HG02763 (cell line): ENCODE results near the gene SLC29A1.

Experiments used
- ATAC-seq: cut with Tn5 transposase; IDR thresholded peaks from one replicate; pipeline ENCODE4 v1.9.1; 2021; ENCODE audit warnings: mild to moderate bottlenecking, moderate library complexity; ENCODE audit not compliant: unreplicated experiment

The SLC29A1 gene

GRCh38 chr6:44251576-44252524, 28.5 kb downstream of the SLC29A1 start:
- ATAC-seq = no peak

- ATAC-seq = no peak
These were observed 30.1 kb downstream of the SLC29A1 start for GRCh38 chr6:44253307-44254101.

DNA sequence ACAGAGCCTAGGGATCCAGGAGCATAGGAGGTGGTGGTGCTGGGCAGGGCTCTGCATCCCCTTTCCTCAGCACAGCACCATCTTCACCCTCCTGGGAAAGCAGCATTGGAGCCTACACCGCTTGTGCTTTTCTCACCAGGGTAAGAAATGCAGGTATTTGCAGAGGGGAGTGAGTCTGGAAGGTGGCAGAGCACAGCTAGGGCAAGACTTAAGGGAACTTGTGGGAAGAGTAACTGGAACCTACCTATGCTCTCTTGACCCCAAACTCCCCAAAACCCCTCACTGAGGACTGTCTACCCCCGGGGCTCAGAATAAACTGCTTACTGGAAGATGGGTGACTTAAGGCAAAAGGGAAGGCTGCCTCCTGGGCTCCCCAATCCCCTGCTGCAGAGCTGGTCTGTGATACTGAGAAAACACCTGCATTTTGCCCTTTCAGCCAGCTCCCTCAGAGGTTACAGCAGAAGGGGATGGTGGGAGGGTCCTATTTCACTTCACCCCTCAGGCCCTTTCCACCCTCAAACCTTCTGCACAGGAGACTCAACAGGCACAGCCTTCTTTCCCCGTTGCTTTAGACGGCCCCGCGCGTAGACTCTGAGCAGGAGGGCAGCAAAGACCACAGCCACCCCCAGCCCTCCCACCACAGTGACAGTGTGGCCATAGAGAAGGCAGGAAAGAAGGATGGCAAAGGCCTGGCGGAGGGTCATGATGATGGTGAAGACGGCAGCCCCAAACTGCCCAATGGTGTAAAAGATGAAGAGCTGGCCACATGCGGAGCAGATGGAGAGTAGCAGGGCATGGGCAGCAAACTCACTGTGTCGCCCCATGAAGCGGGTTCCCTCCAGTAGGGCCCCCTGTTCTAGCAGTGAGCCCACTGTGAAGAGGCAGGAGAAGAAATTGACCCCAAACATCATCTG, 31.1 kb downstream of the SLC29A1 start:
- no peak for ATAC-seq

- ATAC-seq = no peak
These were observed 31.9 kb downstream of the SLC29A1 start for GRCh38 chr6:44255105-44255808.

GRCh38 chr6:44255871-44256774, 32.7 kb downstream of the SLC29A1 start:
- ATAC-seq = no peak

GRCh38 chr6:44256775-44257024, 33.3 kb downstream of the SLC29A1 start:
- ATAC-seq = no peak

DNA sequence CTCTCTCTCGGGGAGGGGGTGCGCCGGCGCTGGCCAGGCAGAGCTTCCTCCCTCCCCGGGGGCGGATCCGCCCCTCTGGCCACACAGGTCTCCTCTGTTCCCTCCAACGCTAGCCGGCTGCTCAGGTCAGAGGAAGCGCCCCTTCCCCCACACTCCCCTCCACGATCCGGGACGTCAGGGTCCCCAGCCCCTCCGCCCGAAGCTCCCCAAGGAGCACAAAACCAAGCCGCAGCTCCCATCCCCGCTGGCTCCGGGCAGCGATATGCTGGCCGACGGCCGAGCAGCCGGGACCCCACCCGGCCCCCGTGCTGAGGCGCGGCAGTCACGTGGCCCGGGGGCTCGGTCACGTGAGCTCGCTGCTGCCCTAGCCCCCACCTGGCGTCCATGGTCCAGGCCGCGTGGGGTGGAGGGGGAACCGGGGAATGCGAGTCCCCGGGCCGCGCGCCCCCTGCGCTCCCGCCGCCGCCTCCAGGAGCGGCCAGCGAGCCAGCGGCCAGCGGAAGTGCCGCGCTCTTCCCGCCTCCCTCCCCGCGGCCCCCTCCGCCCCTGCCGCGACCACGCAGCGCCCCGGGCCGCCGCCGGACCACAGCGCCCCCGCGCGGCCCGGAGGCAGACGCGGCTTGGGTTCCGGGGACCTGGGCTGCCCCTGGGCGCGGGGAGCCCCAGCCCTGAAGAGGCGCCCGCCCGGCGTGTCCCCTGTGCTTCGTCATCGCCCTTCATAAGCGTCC, 33.8 kb downstream of the SLC29A1 start, which contains the start of gene SLC35B2:
Gene SLC35B2 (minus strand): TSS at position 504 of the 728 bp plus-strand sequence. CDS start 118 bp downstream, at position 386.
- peak; percentile 52 for ATAC-seq

DNA sequence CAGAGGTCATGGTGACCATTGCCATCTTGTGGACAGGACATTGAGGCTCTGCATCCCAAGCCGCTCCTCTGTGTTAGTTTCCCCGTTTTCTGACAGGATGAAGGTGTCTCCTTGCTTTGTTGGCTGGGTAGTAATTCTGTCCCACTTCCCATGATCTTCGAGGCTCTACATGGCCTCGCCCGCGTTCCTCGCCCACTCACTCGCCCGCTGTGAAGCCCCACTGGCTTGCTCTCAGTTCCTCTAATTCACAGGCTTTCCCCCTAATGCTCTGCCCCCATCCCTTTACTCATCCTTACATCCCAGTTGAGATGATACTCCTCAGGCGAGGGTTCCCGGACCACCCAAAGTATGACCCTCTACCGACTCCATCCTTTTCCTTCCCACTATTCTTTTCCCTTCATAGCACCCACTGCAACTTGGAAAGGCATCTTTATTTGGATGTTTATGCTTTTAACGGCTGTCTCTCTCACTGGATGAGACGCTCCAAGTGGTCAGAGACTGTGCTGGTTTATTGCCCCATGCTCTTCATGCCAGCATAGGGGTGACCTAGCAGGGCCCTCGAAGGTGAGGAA, 34.4 kb downstream of the SLC29A1 start:
- ATAC-seq = peak; percentile 17

GRCh38 chr6:44258325-44258863, 35.0 kb downstream of the SLC29A1 start:
- ATAC-seq = no peak

GRCh38 chr6:44258921-44259320, 35.5 kb downstream of the SLC29A1 start:
- no peak for ATAC-seq

DNA sequence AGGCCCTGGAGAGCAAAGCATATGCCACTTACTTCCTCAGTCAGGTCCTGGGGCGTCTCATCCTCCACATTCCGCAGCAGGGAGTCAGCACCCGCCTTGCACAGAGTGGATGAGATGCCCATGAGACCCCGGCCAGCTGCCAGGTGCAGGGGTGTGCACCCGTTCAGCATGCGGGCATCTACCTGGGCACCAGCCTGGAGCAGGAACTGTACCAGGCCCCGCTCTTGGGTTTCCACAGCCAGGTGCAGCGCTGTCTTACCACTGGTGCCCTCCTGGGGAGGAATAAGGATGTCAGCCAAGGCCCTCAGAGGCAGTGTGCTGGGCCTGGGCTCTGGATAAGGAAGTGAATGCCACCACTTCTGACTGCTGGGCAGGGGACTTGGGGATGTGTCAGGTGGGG, 36.6 kb downstream of the SLC29A1 start:
- no peak for ATAC-seq

DNA sequence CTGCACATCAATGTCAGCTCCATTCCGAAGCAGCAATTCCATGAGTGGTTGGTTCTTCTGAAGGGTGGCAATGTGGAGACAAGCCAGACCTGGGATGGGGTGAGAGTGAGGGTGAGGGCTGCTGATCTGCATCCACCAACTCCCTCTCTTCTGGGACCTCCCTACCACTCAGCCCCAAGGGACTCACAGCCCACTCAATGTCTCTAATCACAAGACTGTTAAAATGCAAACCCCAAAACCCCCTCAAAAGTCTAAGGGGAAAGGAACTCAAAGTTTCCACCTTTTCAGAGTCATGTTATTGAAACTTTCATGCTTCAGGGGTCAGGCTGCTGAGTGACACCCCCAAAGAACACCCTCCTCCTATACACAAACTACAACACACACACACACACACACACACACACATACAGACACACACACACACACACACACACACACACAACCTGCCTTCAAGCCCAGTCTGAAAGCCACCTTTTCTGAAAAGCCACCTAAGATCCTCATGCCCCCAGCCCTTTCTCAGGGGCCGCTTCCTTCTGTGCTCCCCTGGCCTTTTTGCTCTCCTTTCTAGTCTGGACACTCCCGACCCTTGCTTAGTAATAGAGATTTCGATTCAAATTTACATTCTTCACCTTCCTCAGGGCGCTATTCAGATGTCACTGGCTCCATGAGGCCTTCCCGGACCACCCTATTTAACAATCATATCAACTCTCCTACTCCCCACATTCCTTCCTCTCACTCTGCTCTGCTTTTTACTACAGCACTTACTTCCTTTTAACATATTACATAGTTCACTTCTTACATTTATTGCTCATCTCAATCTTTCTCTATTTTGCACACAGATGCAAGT, 37.3 kb downstream of the SLC29A1 start:
- no peak for ATAC-seq

GRCh38 chr6:44261581-44261980, 38.2 kb downstream of the SLC29A1 start:
- no peak for ATAC-seq

DNA sequence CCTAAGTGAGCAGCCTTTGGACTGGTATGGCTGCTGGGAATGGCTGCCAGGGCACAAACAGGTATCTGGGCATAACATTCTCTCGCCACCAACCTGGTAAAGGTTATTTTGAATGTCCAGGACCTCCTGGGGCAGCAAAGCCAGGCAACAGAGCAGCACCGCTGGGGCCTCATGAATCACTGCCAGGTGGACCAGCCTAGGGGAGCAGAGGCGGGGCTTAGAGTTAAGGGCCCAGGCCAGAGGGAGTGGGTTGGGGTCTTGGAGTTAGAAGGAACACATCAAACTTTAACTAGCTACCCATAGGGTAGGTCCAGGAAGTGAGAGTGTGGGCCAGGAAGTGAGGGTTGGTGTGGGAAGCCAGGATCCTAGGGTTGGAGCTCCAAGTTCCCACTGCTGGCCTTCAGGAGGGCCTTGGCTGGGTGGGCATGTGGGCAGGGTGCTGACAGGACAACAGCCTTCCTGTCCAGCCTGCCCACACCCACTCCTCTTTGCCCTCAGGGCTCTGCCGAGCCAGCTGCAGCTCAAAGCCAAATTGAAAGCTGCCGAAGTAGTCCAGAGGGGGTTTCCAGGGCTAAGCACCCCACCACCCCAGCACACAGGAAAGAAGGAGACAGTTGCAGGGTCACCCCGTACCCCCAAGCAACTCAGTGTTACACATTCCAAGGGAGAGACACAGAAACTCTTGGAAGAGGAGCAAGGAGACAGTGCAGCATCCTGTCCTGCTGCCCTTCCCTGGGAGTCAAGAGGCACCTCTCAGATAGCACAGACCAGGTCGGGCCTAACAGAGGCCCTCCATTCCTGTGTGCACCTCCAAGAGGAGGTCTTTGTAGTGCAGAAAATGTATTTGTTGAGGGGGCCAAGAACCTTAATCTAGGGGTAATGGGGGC, 39.3 kb downstream of the SLC29A1 start:
- ATAC-seq = no peak

- ATAC-seq = no peak
These were observed 40.1 kb downstream of the SLC29A1 start for GRCh38 chr6:44263354-44264100.
